ENCODE results near the gene STPG3.
A peak's percentile ranks its signal among the peaks of the same experiment; 100 is the strongest.

Gene STPG3

GRCh38 chr9:137226338-137227053 lies 24.6 kb upstream of the STPG3 start:
- TF ChIP-seq CTCF (IDR thresholded peaks at IDR 0.05; ENCODE audit: borderline replicate concordance, control extremely low read depth, extremely low read depth, insufficient read depth, missing control alignments), result no peak
- DNase-seq (ENCODE audit: low spot score), result no peak
- in situ Hi-C loops (cut with MboI; ENCODE audit: low sequenced_read_pairs, unreplicated experiment), result loop anchor here (5.0 kb wide), 1 partner anchor 109 kb away; no protein-coding TSS in a partner anchor

GRCh38 chr9:137227054-137227852 lies 23.8 kb upstream of the STPG3 start, which contains the start of gene RNF224:
Gene RNF224 (plus strand): TSS chr9:137227502. CDS start chr9:137228336, 834 bp downstream.
- in situ Hi-C loops (cut with MboI; ENCODE audit: low sequenced_read_pairs, unreplicated experiment), result loop anchor here (5.0 kb wide), 1 partner anchor 110 kb away; no protein-coding TSS in a partner anchor
- DNase-seq (ENCODE audit: low spot score), result peak; percentile 89
- peak; percentile 97 for TF ChIP-seq CTCF (IDR thresholded peaks at IDR 0.05; ENCODE audit: borderline replicate concordance, control extremely low read depth, extremely low read depth, insufficient read depth, missing control alignments)

GRCh38 chr9:137227853-137228505 lies 23.1 kb upstream of the STPG3 start:
- TF ChIP-seq CTCF (IDR thresholded peaks at IDR 0.05; ENCODE audit: borderline replicate concordance, control extremely low read depth, extremely low read depth, insufficient read depth, missing control alignments), result no peak
- in situ Hi-C loops (cut with MboI; ENCODE audit: low sequenced_read_pairs, unreplicated experiment), result loop anchor here (5.0 kb wide), 1 partner anchor 111 kb away; no protein-coding TSS in a partner anchor
- no peak for DNase-seq (ENCODE audit: low spot score)

GRCh38 chr9:137228506-137228967 lies 22.5 kb upstream of the STPG3 start:
- no peak for TF ChIP-seq CTCF (IDR thresholded peaks at IDR 0.05; ENCODE audit: borderline replicate concordance, control extremely low read depth, extremely low read depth, insufficient read depth, missing control alignments)
- in situ Hi-C loops (cut with MboI; ENCODE audit: low sequenced_read_pairs, unreplicated experiment), result loop anchor here (5.0 kb wide), 1 partner anchor 111 kb away; no protein-coding TSS in a partner anchor
- no peak for DNase-seq (ENCODE audit: low spot score)

- TF ChIP-seq CTCF (IDR thresholded peaks at IDR 0.05; ENCODE audit: borderline replicate concordance, control extremely low read depth, extremely low read depth, insufficient read depth, missing control alignments), result no peak
- no peak for DNase-seq (ENCODE audit: low spot score)
- in situ Hi-C loops (cut with MboI; ENCODE audit: low sequenced_read_pairs, unreplicated experiment), result loop anchor here (5.0 kb wide), 1 partner anchor 112 kb away; no protein-coding TSS in a partner anchor
Measured at GRCh38 chr9:137228968-137229896, 21.9 kb upstream of the STPG3 start.
